Esophagus squamous epithelium (tissue), 5 donors: ENCODE results near the gene ATP6V0C. TPM values are rescaled to one million over a fixed set of nuclear protein-coding genes. Genes with fewer than 3 reads are reported as not detected.

Source experiments
- DNase-seq: peaks from one replicate; lab custom pipeline; 2025; lab: John Stamatoyannopoulos, UW
- H3K27ac ChIP-seq, 4 donors: fragments of 200-600 bp; sonication (generic); one replicate each; pipeline ENCODE4 v1.5.1; 2016 to 2019; ENCODE audit warnings: mild to moderate bottlenecking in 1 of 4
- H3K27me3 ChIP-seq, 4 donors: fragments of 200-600 bp; sonication (generic); 1 replicate in 3 of 4; 2 replicates in 1 of 4; pipeline versions ENCODE4 v1.5.1 to v1.6.0; 2017 to 2021; ENCODE audit warnings: antibody characterized with exemption in 1 of 4
- H3K36me3 ChIP-seq, 3 donors: fragments of 200-600 bp; sonication (generic); one replicate each; pipeline ENCODE4 v1.5.1; 2016 to 2019
- H3K4me1 ChIP-seq, 3 donors: fragments of 200-600 bp; sonication (generic); one replicate each; pipeline ENCODE4 v1.5.1; 2017 to 2019
- H3K4me3 ChIP-seq, 4 donors: fragments of 200-600 bp; sonication (generic); 1 replicate in 3 of 4; 2 replicates in 1 of 4; pipeline ENCODE4 v1.5.1; 2016 to 2019; ENCODE audit warnings: mild to moderate bottlenecking in 2 of 4, moderate library complexity in 1 of 4
- H3K9me3 ChIP-seq, 3 donors: fragments of 200-600 bp; sonication (generic); one replicate each; pipeline ENCODE4 v1.5.1; 2016 to 2019
- POLR2A ChIP-seq, 4 donors: fragments of 450-650 bp; IDR thresholded peaks; one replicate each; pipeline ENCODE4 v1.6.1; 2017; ENCODE audit warnings: antibody characterized with exemption in 4 of 4, mild to moderate bottlenecking in 4 of 4, moderate library complexity in 3 of 4
- WGBS, 2 donors: methylation state at CpG; one replicate each; pipeline ENCODE4 v1.1.5; 2018; 5-methylcytosine and 5-hydroxymethylcytosine counted together
- intact Hi-C: fragments of 100-400 bp; cut with DNase I; formaldehyde crosslinking; loops from one replicate; pipeline ENCODE4 v1.15.0; 2022
- total RNA-seq, 4 donors: library from RNA; depleted of rRNA; stranded (reverse); fragments of >200 nt; gene quantifications; one replicate each; pipeline ENCODE4 v1.1.0, GENCODE V29; 2016
- TF ChIP-seq, protein P1 (sequence below), 6 experiments: fragments of 450-650 bp in 4 of 6; fragments of 200-600 bp in 2 of 6; sonication (generic) in 2 of 6; IDR thresholded peaks; one replicate each; pipeline ENCODE4 v1.5.1; 2016 to 2019; ENCODE audit warnings: antibody characterized with exemption in 6 of 6, mild to moderate bottlenecking in 4 of 6, moderate library complexity in 4 of 6
- donor health status: DM: yes; HTN: yes; CAD: no.

ATP6V0C gene
- total RNA-seq, 4 donors from 2014 or later = 70.8 to 196 (median 125) TPM

DNA sequence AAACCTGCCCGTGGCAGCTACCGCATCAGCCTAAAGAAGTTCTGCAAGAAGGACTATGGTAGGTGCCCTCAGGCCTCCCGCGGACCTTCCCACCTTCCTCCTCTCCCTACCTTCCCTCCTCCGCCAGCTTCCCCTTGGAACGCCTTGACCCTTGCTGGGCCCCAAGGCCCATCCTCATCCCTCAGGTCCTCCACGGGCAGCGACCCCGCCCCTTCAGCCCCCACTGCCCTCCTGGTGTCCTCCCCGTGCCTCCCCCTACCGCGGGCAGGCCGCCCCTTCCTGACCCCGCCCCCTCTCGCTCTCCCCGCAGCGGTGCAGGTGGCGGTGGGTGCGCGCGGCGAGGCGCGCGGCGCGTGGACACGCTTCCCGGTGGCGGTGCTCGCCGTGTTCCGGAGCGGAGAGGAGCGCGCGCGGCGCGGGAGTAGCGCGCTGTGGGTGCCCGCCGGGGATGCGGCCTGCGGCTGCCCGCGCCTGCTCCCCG is 40.3 kb upstream of the ATP6V0C start:
- Histone ChIP-seq H3K27me3 (peaks cover 4 to 60% (median 18%) of the 10 kb centered on the region in 4 donors), H3K36me3 (no peaks in the 10 kb centered on the region), H3K9me3 (no peaks in the 10 kb centered on the region), H3K4me3 (peak overlapping the region; percentile 51 to 75 (median 70)), H3K4me1 (peaks cover 31 to 75% (median 52%) of the 10 kb centered on the region in 3 donors), H3K27ac (peak overlapping the region in 2 of 4 donors; percentile 47 to 84)
- TF ChIP-seq, protein P1, sequence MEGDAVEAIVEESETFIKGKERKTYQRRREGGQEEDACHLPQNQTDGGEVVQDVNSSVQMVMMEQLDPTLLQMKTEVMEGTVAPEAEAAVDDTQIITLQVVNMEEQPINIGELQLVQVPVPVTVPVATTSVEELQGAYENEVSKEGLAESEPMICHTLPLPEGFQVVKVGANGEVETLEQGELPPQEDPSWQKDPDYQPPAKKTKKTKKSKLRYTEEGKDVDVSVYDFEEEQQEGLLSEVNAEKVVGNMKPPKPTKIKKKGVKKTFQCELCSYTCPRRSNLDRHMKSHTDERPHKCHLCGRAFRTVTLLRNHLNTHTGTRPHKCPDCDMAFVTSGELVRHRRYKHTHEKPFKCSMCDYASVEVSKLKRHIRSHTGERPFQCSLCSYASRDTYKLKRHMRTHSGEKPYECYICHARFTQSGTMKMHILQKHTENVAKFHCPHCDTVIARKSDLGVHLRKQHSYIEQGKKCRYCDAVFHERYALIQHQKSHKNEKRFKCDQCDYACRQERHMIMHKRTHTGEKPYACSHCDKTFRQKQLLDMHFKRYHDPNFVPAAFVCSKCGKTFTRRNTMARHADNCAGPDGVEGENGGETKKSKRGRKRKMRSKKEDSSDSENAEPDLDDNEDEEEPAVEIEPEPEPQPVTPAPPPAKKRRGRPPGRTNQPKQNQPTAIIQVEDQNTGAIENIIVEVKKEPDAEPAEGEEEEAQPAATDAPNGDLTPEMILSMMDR (IDR thresholded peaks at IDR 0.05) = no peak
- no peak for TF ChIP-seq POLR2A (IDR thresholded peaks at IDR 0.05)
- no peak for DNase-seq
- WGBS, 2 donors = 5 to 24% methylated on average over 4 to 9 of the region's 49 CpGs
- intact Hi-C loops = no loop called here

DNA sequence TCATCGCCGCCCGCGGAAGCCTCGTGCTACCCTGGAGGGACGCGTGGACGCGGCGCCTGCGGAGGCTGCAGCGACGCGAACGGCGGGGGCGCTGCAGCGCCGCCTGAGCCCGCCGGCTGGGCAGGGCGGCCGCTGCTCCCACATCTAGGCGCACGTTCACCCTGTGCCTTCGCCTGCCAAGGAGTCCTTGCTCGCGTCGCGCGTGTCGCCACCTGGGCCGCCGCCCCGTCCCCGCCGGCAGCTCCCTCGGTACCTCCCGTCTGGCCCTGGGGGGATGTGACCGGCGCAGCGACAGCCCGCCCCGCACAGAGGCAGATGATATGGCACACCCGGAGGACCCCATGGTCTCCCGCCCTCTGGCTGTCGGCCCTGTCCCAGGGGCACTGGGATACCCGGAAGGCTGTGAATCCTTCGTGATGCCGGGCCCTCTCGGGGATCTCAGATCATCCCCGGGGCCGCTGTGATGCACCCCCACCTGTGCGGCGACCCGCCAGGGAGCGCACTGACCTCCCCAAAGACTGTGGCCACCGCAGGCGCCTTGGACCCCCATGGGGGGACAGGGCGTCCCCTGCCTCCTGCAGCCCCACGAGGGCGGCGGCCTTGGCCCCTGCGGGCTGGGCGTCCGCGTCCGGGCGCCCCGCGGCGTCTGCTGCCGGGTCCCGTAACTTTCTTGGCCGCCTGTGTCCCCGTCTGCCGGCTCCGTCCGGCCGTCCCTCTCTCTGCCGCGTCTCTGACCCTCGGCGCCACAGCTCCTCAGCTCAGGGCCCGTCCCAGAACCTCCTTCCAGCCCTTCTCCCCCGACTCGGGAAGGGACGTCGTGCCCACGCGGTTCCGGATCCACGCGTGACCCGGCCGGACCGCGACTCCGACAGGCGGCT is 39.5 kb upstream of the ATP6V0C start:
- peak overlapping the region; percentile 51 to 75 (median 70) for H3K4me3 ChIP-seq
- H3K27me3 ChIP-seq = peaks cover 4 to 52% (median 18%) of the 10 kb centered on the region in 4 donors
- no peak for DNase-seq
- intact Hi-C loops = no loop called here
- peak overlapping the region; percentile 75 to 84 (median 80) for H3K27ac ChIP-seq
- H3K36me3 ChIP-seq = no peaks in the 10 kb centered on the region
- 4% methylated on average over 5 of the region's 100 CpGs; no CpG with 5 or more reads in 1 of the 2 donors for WGBS, 2 donors
- H3K4me1 ChIP-seq = peaks cover 24 to 67% (median 46%) of the 10 kb centered on the region in 3 donors
- H3K9me3 ChIP-seq = no peaks in the 10 kb centered on the region
- TF ChIP-seq POLR2A (IDR thresholded peaks at IDR 0.05) = no peak
- TF ChIP-seq, protein P1 (IDR thresholded peaks at IDR 0.05) = peak; percentile 19 to 39 (median 30)

DNA sequence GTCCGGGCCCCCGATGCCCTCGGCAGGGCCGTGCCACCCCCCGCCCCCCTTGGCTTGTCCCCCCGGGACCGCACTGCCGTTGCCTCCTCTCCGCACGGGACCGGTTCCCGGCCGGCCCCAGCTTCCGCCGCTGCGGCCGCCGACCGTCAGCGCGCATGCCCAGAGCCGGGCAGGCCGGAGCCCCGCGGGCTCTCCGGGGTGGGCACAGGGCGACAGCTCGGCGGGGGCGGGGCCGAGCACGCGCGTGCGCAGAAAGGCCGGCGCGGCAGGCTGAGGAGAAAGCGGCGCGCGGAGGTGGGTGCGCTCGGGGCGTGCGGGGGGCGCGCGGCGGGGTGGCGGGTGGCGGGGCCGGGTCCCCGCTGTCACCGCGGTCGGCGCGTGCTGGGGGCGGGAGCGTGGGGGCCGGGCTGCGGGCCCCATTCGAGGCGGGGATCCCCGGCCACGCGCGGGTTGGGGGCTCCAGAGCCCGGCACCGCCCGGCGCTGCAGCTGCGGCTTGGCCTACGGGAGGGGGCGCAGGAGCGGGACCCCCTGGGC is 38.8 kb upstream of the ATP6V0C start, which contains the start of gene TBC1D24:
Gene TBC1D24 (plus strand): TSS at position 251 of the 536 bp plus-strand sequence. CDS start 21,022 bp downstream, outside the sequence.
- H3K4me1 ChIP-seq = peaks cover 21 to 60% (median 46%) of the 10 kb centered on the region in 3 donors
- intact Hi-C loops = no loop called here

DNA sequence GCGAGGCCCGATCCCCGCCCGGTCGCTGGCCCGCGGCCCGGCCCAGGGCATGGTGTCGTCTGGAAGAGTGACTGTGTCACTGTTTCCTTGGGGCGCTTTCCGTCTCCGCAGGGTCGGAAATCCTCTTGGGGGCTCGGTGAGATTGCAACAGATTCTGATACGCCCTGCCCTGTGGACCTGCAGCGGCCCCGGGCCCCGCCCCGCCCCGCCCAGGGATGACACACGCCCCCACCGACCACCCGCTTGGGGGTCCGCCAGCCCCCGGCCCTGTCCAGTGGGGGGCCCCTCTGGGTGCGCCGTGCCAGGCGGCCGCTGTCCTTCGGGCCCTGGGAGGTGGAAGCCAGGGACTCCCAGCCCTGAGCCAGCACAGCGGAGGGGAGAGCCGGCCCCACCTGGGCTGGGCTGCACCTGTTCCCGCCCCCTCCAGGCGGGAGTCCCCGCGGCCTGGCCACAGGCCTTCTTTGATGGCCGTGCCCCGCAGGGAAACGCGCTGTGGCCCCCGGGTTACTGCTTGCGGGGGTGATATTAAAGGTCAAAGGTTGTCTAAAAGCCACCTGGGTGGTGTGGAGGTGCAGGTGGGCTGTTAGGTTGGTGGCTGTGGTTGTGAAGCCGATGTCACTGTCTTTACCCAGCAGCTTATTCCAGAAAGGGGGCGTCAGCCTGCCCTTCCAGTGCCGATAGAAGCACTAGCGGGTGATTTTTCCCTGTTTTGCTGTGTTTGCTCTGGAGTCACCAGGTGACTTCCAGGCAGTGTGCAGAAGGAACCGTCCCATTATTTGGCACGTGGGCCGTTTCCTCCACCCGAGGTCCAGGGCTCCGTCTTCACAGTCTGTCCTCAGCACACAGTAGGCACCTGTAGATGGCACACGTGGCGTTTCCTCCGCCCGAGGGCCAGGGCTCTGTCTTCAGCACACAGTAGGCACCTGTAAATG is 38.1 kb upstream of the ATP6V0C start:
- peak overlapping the region in 3 of 4 donors; percentile 75 to 84 (median 82) for H3K27ac ChIP-seq
- peak overlapping the region; percentile 51 to 75 (median 70) for H3K4me3 ChIP-seq
- TF ChIP-seq, protein P1 (IDR thresholded peaks at IDR 0.05) = no peak
- no peak for TF ChIP-seq POLR2A (IDR thresholded peaks at IDR 0.05)
- peaks cover 4 to 38% (median 13%) of the 10 kb centered on the region in 4 donors for H3K27me3 ChIP-seq
- no peaks in the 10 kb centered on the region for H3K36me3 ChIP-seq
- intact Hi-C loops = no loop called here
- H3K9me3 ChIP-seq = no peaks in the 10 kb centered on the region
- DNase-seq = no peak
- H3K4me1 ChIP-seq = peaks cover 21 to 56% (median 44%) of the 10 kb centered on the region in 3 donors
- WGBS, 2 donors = 57% methylated on average over 10 of the region's 55 CpGs; no CpG with 5 or more reads in 1 of the 2 donors

More for the DNA sequence above, 38.8 kb upstream of the ATP6V0C start, which contains the start of gene TBC1D24:
- TF ChIP-seq POLR2A (IDR thresholded peaks at IDR 0.05) = peak in 1 of 4 donors; percentile 73
- TF ChIP-seq, protein P1 (IDR thresholded peaks at IDR 0.05) = no peak
- Histone ChIP-seq H3K36me3 (no peaks in the 10 kb centered on the region), H3K9me3 (no peaks in the 10 kb centered on the region), H3K27ac (peak within 1 kb of the TSS; percentile 75 to 84 (median 80)), H3K4me3 (peak within 1 kb of the TSS; percentile 51 to 75 (median 70)), H3K27me3 (peaks cover 4 to 45% (median 16%) of the 10 kb centered on the region in 4 donors)
- no CpG with 5 or more reads among the region's 77 CpGs for WGBS, 2 donors
- no peak for DNase-seq
